ENCODE data around the gene BMPR2. TPM values are rescaled to one million over a fixed set of nuclear protein-coding genes. Genes with fewer than 3 reads are reported as not detected.

BMPR2 gene
- total RNA-seq, 1 experiment from 2014 or later, result 12.8 TPM

- no peak overlapping the region for H3K4me3 ChIP-seq (replicated peaks in 1 of 2; ENCODE audit: low read depth in 1 of 2, low read length in 2 of 2)
- no peaks in the 10 kb centered on the region for H3K36me3 ChIP-seq (ENCODE audit: control insufficient read depth in 1 of 2, insufficient read depth in 2 of 2, low read length in 2 of 2)
- no peak for ATAC-seq
- BruUV-seq (replicated peaks), result no TSS peak
- no peak for DNase-seq (ENCODE audit: low read depth, low spot score)
- H3K27ac ChIP-seq (ENCODE audit: low read depth, low read length), result no peak overlapping the region
- no peaks in the 10 kb centered on the region for H4K20me1 ChIP-seq (ENCODE audit: insufficient read depth)
- no peak overlapping the region for H3K9ac ChIP-seq (ENCODE audit: low read length)
- RAD21 ChIA-PET (ENCODE audit: low non-redundant PET in 1 of 2, low total read pairs in 2 of 2, uncharacterized antibody in 2 of 2, unreplicated experiment in 2 of 2), result no interaction called here
- no peaks in the 10 kb centered on the region for H3K9me3 ChIP-seq (ENCODE audit: control insufficient read depth in 1 of 2, insufficient read depth in 1 of 2, low read depth in 1 of 2, low read length in 2 of 2)
- H3K4me1 ChIP-seq (ENCODE audit: control insufficient read depth in 1 of 2, insufficient read depth in 2 of 2, low read length in 2 of 2), result no peaks in the 10 kb centered on the region
- no peak overlapping the region for H2AFZ ChIP-seq (ENCODE audit: low read depth, low read length, poor library complexity, severe bottlenecking)
- TF ChIP-seq ZBTB33 (IDR thresholded peaks at IDR 0.05; ENCODE audit: extremely low read depth, insufficient replicate concordance, low read length) (no peak), JUND (IDR thresholded peaks at IDR 0.05) (no peak), ELF1 (IDR thresholded peaks at IDR 0.05; ENCODE audit: borderline replicate concordance, low read depth) (no peak), RAD21 (IDR thresholded peaks at IDR 0.05; ENCODE audit: low read depth) (no peak)
- H3K79me2 ChIP-seq (ENCODE audit: insufficient read depth, low read length), result no peaks in the 10 kb centered on the region
- H3K4me2 ChIP-seq (ENCODE audit: low read length), result no peak overlapping the region
- H3K27me3 ChIP-seq (ENCODE audit: insufficient read depth, low read length), result no peaks in the 10 kb centered on the region
- intact Hi-C loops (cut with micrococcal nuclease), result no loop called here
- no peaks in the 10 kb centered on the region for H3K9me2 ChIP-seq (ENCODE audit: insufficient read depth)
- CTCF ChIA-PET, result no interaction called here
- POLR2A ChIA-PET, result no interaction called here
These were observed 132.6 kb downstream of the BMPR2 start for GRCh38 chr2:202508686-202509085.

- no TSS peak for BruUV-seq (replicated peaks)
- no peak overlapping the region for H3K4me2 ChIP-seq (ENCODE audit: low read length)
- ChIA-PET POLR2A (no interaction called here), RAD21 (ENCODE audit: low non-redundant PET in 1 of 2, low total read pairs in 2 of 2, uncharacterized antibody in 2 of 2, unreplicated experiment in 2 of 2) (no interaction called here), CTCF (no interaction called here)
- H3K4me3 ChIP-seq (replicated peaks in 1 of 2; ENCODE audit: low read depth in 1 of 2, low read length in 2 of 2), result no peak overlapping the region
- H3K79me2 ChIP-seq (ENCODE audit: insufficient read depth, low read length), result no peaks in the 10 kb centered on the region
- H3K4me1 ChIP-seq (ENCODE audit: control insufficient read depth in 1 of 2, insufficient read depth in 2 of 2, low read length in 2 of 2), result no peaks in the 10 kb centered on the region
- no peaks in the 10 kb centered on the region for H3K9me2 ChIP-seq (ENCODE audit: insufficient read depth)
- no peak overlapping the region for H3K27ac ChIP-seq (ENCODE audit: low read depth, low read length)
- H3K9me3 ChIP-seq (ENCODE audit: control insufficient read depth in 1 of 2, insufficient read depth in 1 of 2, low read depth in 1 of 2, low read length in 2 of 2), result no peaks in the 10 kb centered on the region
- no peak overlapping the region for H2AFZ ChIP-seq (ENCODE audit: low read depth, low read length, poor library complexity, severe bottlenecking)
- no peak for ATAC-seq
- intact Hi-C loops (cut with micrococcal nuclease), result no loop called here
- H3K27me3 ChIP-seq (ENCODE audit: insufficient read depth, low read length), result no peaks in the 10 kb centered on the region
- DNase-seq (ENCODE audit: low read depth, low spot score), result no peak
- no peaks in the 10 kb centered on the region for H4K20me1 ChIP-seq (ENCODE audit: insufficient read depth)
- H3K9ac ChIP-seq (ENCODE audit: low read length), result no peak overlapping the region
- 0 out of 4 replicates have a peak, but pooled peaks cover 0 to 3% of the 10 kb centered on the region in 2 experiments for H3K36me3 ChIP-seq (ENCODE audit: control insufficient read depth in 1 of 2, insufficient read depth in 2 of 2, low read length in 2 of 2)
- TF ChIP-seq CTCF (IDR thresholded peaks at IDR 0.05 in 2 of 3, conservative IDR thresholded peaks at IDR 0.05 in 1 of 3; ENCODE audit: borderline replicate concordance in 1 of 3, insufficient read depth in 1 of 3, low read depth in 2 of 3, low read length in 2 of 3), result no peak
- TF ChIP-seq ZBTB33 (IDR thresholded peaks at IDR 0.05; ENCODE audit: extremely low read depth, insufficient replicate concordance, low read length), result no peak
- TF ChIP-seq YY1 (IDR thresholded peaks at IDR 0.05; ENCODE audit: extremely low read depth, insufficient replicate concordance, low read depth, low read length), result no peak
- TF ChIP-seq ELF1 (IDR thresholded peaks at IDR 0.05; ENCODE audit: borderline replicate concordance, low read depth), result no peak
- TF ChIP-seq ZFX (IDR thresholded peaks at IDR 0.05), result no peak
- TF ChIP-seq TCF7L2 (IDR thresholded peaks at IDR 0.05; ENCODE audit: borderline replicate concordance, extremely low read depth, insufficient read depth, insufficient read length), result no peak
- no peak for TF ChIP-seq SIN3A (IDR thresholded peaks at IDR 0.05; ENCODE audit: low read depth)
- no peak for TF ChIP-seq EZH2phosphoT487 (IDR thresholded peaks at IDR 0.05; ENCODE audit: borderline replicate concordance)
These were observed 134.8 kb downstream of the BMPR2 start for GRCh38 chr2:202510911-202511310.

Measured in HCT116 (cell line).